Tibial artery (tissue), 4 donors: ENCODE results near the gene PDCD2L.
"Not testable (repeated sequence)": the region's sequence is repeated elsewhere in the genome, so short reads cannot be mapped to it uniquely, and the experiment has no call there.

ENCODE experiments used
- DNase-seq, 2 donors: peaks; one replicate each; pipeline ENCODE4 v3.0.0-alpha.2; 2019
- H3K27ac ChIP-seq, 2 donors: fragments of 200-600 bp; sonication (generic) in 1 of 2; 1 replicate in 1 of 2; 2 replicates in 1 of 2; pipeline ENCODE4 v1.5.1; 2018 to 2019; ENCODE audit warnings: mild to moderate bottlenecking in 1 of 2
- H3K27me3 ChIP-seq, 2 donors: fragments of 200-600 bp; sonication (generic) in 1 of 2; one replicate each; pipeline versions ENCODE4 v1.5.1 to v1.6.0; 2016 to 2019
- H3K36me3 ChIP-seq, 3 donors: fragments of 200-600 bp; sonication (generic) in 2 of 3; one replicate each; pipeline ENCODE4 v1.5.1; 2016 to 2019; ENCODE audit warnings: mild to moderate bottlenecking in 2 of 3
- H3K4me1 ChIP-seq, 4 donors: fragments of 200-600 bp; sonication (generic) in 2 of 4; 1 replicate in 3 of 4; 2 replicates in 1 of 4; pipeline ENCODE4 v1.5.1; 2016 to 2019
- H3K4me3 ChIP-seq, 2 donors: fragments of 200-600 bp; sonication (generic) in 1 of 2; 1 replicate in 1 of 2; 2 replicates in 1 of 2; pipeline ENCODE4 v1.5.1; 2018 to 2019; ENCODE audit warnings: mild to moderate bottlenecking in 2 of 2
- H3K9me3 ChIP-seq, 3 donors: fragments of 200-600 bp; sonication (generic) in 1 of 3; one replicate each; pipeline ENCODE4 v1.5.1; 2016 to 2019
- intact Hi-C: fragments of 100-400 bp; cut with DNase I; formaldehyde crosslinking; loops from one replicate; pipeline ENCODE4 v1.15.0; 2023; ENCODE audit warnings: low total_unique reads
- TF ChIP-seq, protein P1 (sequence below), 2 experiments: fragments of 200-600 bp in 1 of 2; fragments of 450-650 bp in 1 of 2; IDR thresholded peaks; one replicate each; pipeline ENCODE4 v1.5.1; 2017 to 2019; ENCODE audit warnings: antibody characterized with exemption in 2 of 2, mild to moderate bottlenecking in 1 of 2, moderate library complexity in 1 of 2

The PDCD2L gene

DNA sequence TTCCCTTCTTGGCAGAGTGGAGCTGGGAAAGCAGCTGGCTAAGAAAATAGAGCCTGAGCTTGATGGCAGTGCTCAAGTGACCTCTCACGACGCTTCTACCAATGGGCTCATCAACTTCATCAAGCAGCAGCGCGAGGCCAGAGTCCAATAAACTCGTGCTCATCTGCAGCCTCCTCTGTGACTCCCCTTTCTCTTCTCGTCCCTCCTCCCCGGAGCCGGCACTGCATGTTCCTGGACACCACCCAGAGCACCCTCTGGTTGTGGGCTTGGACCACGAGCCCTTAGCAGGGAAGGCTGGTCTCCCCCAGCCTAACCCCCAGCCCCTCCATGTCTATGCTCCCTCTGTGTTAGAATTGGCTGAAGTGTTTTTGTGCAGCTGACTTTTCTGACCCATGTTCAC lies 4.3 kb upstream of the PDCD2L start:
- no peak for DNase-seq
- H3K9me3 ChIP-seq = no peaks in the 10 kb centered on the region
- H3K27ac ChIP-seq = no peak overlapping the region
- peaks cover 33 to 59% (median 58%) of the 10 kb centered on the region in 3 donors for H3K36me3 ChIP-seq
- H3K27me3 ChIP-seq = no peaks in the 10 kb centered on the region
- H3K4me1 ChIP-seq = peaks cover 0 to 9% (median 3%) of the 10 kb centered on the region in 4 donors
- TF ChIP-seq, protein P1, sequence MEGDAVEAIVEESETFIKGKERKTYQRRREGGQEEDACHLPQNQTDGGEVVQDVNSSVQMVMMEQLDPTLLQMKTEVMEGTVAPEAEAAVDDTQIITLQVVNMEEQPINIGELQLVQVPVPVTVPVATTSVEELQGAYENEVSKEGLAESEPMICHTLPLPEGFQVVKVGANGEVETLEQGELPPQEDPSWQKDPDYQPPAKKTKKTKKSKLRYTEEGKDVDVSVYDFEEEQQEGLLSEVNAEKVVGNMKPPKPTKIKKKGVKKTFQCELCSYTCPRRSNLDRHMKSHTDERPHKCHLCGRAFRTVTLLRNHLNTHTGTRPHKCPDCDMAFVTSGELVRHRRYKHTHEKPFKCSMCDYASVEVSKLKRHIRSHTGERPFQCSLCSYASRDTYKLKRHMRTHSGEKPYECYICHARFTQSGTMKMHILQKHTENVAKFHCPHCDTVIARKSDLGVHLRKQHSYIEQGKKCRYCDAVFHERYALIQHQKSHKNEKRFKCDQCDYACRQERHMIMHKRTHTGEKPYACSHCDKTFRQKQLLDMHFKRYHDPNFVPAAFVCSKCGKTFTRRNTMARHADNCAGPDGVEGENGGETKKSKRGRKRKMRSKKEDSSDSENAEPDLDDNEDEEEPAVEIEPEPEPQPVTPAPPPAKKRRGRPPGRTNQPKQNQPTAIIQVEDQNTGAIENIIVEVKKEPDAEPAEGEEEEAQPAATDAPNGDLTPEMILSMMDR (IDR thresholded peaks at IDR 0.05) = no peak
- intact Hi-C loops = loop anchor here (5.0 kb wide), 2 partner anchors 38 to 102 kb away; no protein-coding TSS in a partner anchor
- H3K4me3 ChIP-seq = no peak overlapping the region

DNA sequence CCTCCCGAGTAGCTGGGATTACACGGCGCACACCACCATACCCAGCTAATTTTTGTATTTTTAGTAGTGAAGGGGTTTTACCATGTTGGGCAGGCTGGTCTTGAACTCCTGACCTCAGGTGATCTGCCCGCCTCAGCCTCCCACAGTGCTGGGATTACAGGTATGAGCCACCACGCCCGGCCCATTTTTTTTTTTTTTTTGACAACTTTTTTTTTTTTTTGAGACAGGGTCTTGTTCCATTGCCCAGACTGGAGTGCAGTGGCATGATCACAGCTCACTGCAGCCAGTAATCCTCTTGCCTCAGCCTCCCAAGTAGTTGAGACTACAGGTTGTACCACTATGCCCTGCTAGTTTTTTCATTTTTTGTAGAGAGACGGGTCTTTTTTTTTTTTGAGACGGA lies 3.4 kb upstream of the PDCD2L start:
- DNase-seq, H3K4me3 ChIP-seq, H3K9me3 ChIP-seq, H3K27ac ChIP-seq, H3K27me3 ChIP-seq: not testable (repeated sequence)
- Histone ChIP-seq H3K4me1 (peaks cover 0 to 16% (median 6%) of the 10 kb centered on the region in 4 donors), H3K36me3 (peaks cover 33 to 51% (median 50%) of the 10 kb centered on the region in 3 donors)
- intact Hi-C loops = loop anchor here (5.0 kb wide), 2 partner anchors 39 to 101 kb away; no protein-coding TSS in a partner anchor

DNA sequence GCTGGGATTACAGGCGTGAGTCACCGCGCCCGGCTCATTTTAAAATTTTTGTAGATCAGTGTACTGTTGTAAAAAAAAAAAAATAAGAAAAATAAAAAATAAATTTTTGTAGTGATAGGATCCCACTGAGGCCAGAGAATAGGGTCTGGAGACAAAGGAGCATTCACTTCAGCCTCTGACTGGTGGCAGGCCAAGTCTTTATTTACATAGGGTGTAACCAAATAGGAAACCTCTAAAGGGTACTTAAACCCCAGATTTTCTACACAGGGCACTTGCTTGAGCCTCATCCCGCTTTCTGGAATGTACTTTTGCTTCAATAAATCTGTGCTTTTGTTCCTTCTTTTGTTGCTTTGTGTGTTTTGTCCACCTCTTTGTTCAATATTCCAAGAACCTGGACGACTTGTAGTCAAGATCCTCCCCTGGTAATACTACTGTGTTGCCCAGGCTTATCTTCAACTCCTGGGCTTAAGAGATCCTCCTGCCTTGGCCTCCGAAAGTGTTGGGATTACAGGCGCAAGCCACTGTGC lies 2.1 kb upstream of the PDCD2L start:
- TF ChIP-seq, protein P1 (IDR thresholded peaks at IDR 0.05) = no peak
- no peak overlapping the region for H3K4me3 ChIP-seq
- no peak overlapping the region for H3K27ac ChIP-seq
- intact Hi-C loops = loop anchor here (5.0 kb wide), 2 partner anchors 40 to 100 kb away; no protein-coding TSS in a partner anchor
- H3K9me3 ChIP-seq = no peaks in the 10 kb centered on the region
- DNase-seq = no peak
- peaks cover 21 to 39% (median 37%) of the 10 kb centered on the region in 3 donors for H3K36me3 ChIP-seq
- no peaks in the 10 kb centered on the region for H3K27me3 ChIP-seq
- peaks cover 0 to 16% (median 6%) of the 10 kb centered on the region in 4 donors for H3K4me1 ChIP-seq

DNA sequence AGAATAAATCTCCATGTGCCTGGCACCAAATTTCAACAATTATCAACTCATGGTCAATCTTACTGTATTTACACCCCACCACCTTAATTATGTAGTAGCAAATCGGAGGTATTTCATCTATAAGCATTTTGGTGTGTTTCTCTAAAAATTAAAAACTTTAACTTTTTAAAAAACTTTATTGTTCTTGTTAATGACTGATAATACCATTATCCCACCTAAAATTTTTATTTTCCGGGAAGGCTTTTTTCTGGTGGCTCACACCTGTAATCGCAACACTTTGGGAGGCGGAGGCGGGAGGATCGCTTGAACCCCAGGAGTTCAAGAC lies 453 bp upstream of the PDCD2L start:
- Histone ChIP-seq H3K27me3 (no peaks in the 10 kb centered on the region), H3K4me3 (peak overlapping the region; percentile 71 to 88), H3K36me3 (peaks cover 16 to 26% (median 24%) of the 10 kb centered on the region in 3 donors), H3K4me1 (peaks cover 0 to 16% (median 6%) of the 10 kb centered on the region in 4 donors), H3K9me3 (no peaks in the 10 kb centered on the region), H3K27ac (peak overlapping the region; percentile 57 to 68)
- TF ChIP-seq, protein P1 (IDR thresholded peaks at IDR 0.05) = no peak
- DNase-seq = no peak
- intact Hi-C loops = loop anchor here (5.0 kb wide), 2 partner anchors 41 to 99 kb away; no protein-coding TSS in a partner anchor

DNA sequence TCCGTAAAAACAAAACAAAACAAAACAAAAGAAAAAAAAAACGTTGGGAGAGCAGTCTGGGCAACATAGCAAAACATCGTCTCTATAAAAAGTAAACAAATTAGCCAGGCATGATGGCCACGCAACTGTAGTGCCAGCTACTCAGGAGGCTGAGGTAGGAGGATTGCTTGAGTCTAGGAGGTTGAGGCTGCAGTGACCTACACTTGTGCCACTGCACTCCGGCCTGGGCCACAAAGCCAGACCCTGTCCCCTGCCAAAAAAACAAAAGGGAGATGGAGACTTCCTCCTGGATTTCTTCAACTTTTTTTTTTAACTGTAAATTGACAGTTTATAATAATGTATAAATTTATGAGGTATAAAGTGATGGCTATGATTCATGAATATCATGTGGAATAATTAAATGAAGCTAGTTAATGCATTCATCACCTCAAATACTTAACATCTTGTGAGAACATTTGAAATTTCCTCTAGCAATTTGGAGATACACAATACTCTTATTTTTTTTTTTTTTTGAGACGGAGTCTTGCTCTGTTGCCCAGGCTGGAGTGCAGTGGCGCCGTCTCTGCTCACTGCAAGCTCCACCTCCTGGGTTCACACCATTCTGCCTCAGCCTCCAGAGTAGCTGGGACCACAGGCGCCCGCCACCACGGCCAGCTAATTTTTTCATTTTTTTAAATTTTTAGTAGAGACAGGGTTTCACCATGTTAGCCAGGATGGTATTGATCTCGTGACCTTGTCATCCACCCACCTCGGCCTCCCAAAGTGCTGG lies 1.9 kb downstream of the PDCD2L start:
- Histone ChIP-seq H3K27ac (no peak overlapping the region), H3K4me1 (peaks cover 0 to 16% (median 6%) of the 10 kb centered on the region in 4 donors), H3K4me3 (no peak overlapping the region), H3K36me3 (peaks cover 7 to 20% (median 16%) of the 10 kb centered on the region in 3 donors), H3K9me3 (no peaks in the 10 kb centered on the region), H3K27me3 (no peaks in the 10 kb centered on the region)
- TF ChIP-seq, protein P1 (IDR thresholded peaks at IDR 0.05) = no peak
- no peak for DNase-seq
- intact Hi-C loops = no loop called here

DNA sequence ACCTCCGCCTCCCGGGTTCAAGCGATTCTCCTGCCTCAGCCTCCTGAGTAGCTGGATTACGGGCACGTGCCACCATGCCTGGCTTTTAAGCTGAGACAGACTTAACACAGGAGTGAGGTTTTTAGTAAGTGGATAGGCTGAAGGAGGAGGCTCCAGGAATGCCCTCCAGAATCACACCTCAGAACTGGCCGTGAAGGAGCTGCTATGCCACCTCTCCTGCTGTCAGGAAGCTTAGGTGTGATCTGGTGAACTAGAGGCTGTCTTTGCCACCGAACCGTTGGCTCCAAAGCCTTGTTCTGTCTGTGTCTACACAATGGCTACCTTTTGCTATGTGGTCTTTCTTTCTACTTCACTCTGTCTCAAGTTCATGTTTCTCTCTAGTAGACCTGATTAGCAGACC lies 4.2 kb downstream of the PDCD2L start:
- intact Hi-C loops = no loop called here
- no peak overlapping the region for H3K27ac ChIP-seq
- no peak for DNase-seq
- peaks cover 7 to 32% (median 15%) of the 10 kb centered on the region in 3 donors for H3K36me3 ChIP-seq
- H3K4me1 ChIP-seq = peaks cover 0 to 16% (median 6%) of the 10 kb centered on the region in 4 donors
- no peak overlapping the region for H3K4me3 ChIP-seq
- TF ChIP-seq, protein P1 (IDR thresholded peaks at IDR 0.05) = no peak
- H3K9me3 ChIP-seq = no peaks in the 10 kb centered on the region
- H3K27me3 ChIP-seq = no peaks in the 10 kb centered on the region
